H1 (cell line): ENCODE results near the gene SEMA6A. TPM values are rescaled to one million over a fixed set of nuclear protein-coding genes. Genes with fewer than 3 reads are reported as not detected.

Source experiments
- CTCF ChIA-PET: fragments of 300-600 bp; sonication (Branson Sonifier 250); formaldehyde crosslinking; loops from one replicate; lab custom pipeline; 2021; ENCODE audit not compliant: partially characterized antibody; lab: Charles Lee
- POLR2A ChIA-PET: fragments of 300-600 bp; sonication (Branson Sonifier 250); formaldehyde crosslinking; loops from one replicate; lab custom pipeline; 2021; ENCODE audit warnings: inconsistent platforms; ENCODE audit not compliant: partially characterized antibody; lab: Charles Lee
- DNase-seq, 2 experiments: peaks; one replicate each; pipeline versions ENCODE4 v3.0.0 to v3.0.0-alpha.2; 2010 to 2022; ENCODE audit warnings: low spot score in 2 of 2, low read depth in 1 of 2, mixed read lengths in 1 of 2
- FAIRE-seq: peaks from 2 replicates; lab custom pipeline; 2011; peaks lifted over from hg19 to GRCh38; lab: Jason Lieb, UNC
- H2AFZ ChIP-seq: 2 replicates; pipeline ENCODE4 v1.8.1; 2012; ENCODE audit warnings: low read length, inconsistent platforms
- H2AK5ac ChIP-seq: 2 replicates; pipeline ENCODE4 v1.6.1; 2013; ENCODE audit warnings: low read depth, low read length
- H2BK120ac ChIP-seq: replicated peaks from 2 replicates; pipeline ENCODE3; 2013; ENCODE audit warnings: low read depth, low read length, inconsistent platforms
- H2BK12ac ChIP-seq: 2 replicates; pipeline ENCODE4 v1.6.1; 2013; ENCODE audit warnings: low read depth, low read length
- H2BK15ac ChIP-seq: 2 replicates; pipeline ENCODE4 v1.6.1; 2013; ENCODE audit warnings: low read length
- H2BK20ac ChIP-seq: 2 replicates; pipeline ENCODE4 v1.6.1; 2013; ENCODE audit warnings: low read length
- H2BK5ac ChIP-seq: 2 replicates; pipeline ENCODE4 v1.6.1; 2013; ENCODE audit warnings: low read depth, low read length
- H3K14ac ChIP-seq: 2 replicates; pipeline ENCODE4 v1.6.1; 2013; ENCODE audit warnings: inconsistent platforms; ENCODE audit not compliant: insufficient read length
- H3K18ac ChIP-seq: 2 replicates; pipeline ENCODE4 v1.6.1; 2013; ENCODE audit warnings: low read length; ENCODE audit errors: extremely low read depth
- H3K23ac ChIP-seq: 2 replicates; pipeline ENCODE4 v1.6.1; 2013; ENCODE audit warnings: inconsistent platforms; ENCODE audit not compliant: insufficient read length
- H3K23me2 ChIP-seq: 2 replicates; pipeline ENCODE4 v1.6.1; 2013; ENCODE audit warnings: low read depth, low read length
- H3K27ac ChIP-seq: 2 replicates; pipeline ENCODE4 v1.6.1; 2011; ENCODE audit warnings: low read depth, low read length, inconsistent platforms
- H3K27me3 ChIP-seq, 4 experiments: replicated peaks in 1 of 4; 1 replicate in 1 of 4; 2 replicates in 3 of 4; pipeline versions ENCODE4 v1.6.1 to v1.8.1; 2011 to 2013; ENCODE audit warnings: low read length in 3 of 4, mild to moderate bottlenecking in 3 of 4, inconsistent platforms in 2 of 4, mixed read lengths in 2 of 4, moderate library complexity in 1 of 4; ENCODE audit not compliant: control insufficient read depth in 3 of 4, insufficient read depth in 3 of 4; ENCODE audit errors: extremely low read depth in 1 of 4
- H3K36me3 ChIP-seq, 4 experiments: 2 replicates each; pipeline versions ENCODE4 v1.6.1 to v1.8.1; 2011 to 2013; ENCODE audit warnings: mild to moderate bottlenecking in 4 of 4, low read length in 3 of 4, moderate library complexity in 2 of 4, control low read depth in 1 of 4, inconsistent platforms in 1 of 4; ENCODE audit not compliant: insufficient read depth in 4 of 4, control insufficient read depth in 2 of 4
- H3K4ac ChIP-seq: replicated peaks from 2 replicates; pipeline ENCODE3; 2013; ENCODE audit warnings: low read length, low read depth, mixed read lengths, inconsistent platforms; ENCODE audit not compliant: insufficient read length
- H3K4me1 ChIP-seq, 4 experiments: replicated peaks in 1 of 4; 1 replicate in 1 of 4; 2 replicates in 3 of 4; pipeline versions ENCODE4 v1.6.1 to v1.8.1; 2011 to 2013; ENCODE audit warnings: low read length in 3 of 4, inconsistent platforms in 2 of 4, mixed read lengths in 1 of 4; ENCODE audit not compliant: insufficient read depth in 4 of 4, control insufficient read depth in 3 of 4
- H3K4me2 ChIP-seq, 2 experiments: 2 replicates each; pipeline versions ENCODE4 v1.6.1 to v1.8.1; 2011 to 2013; ENCODE audit warnings: low read depth in 2 of 2, low read length in 2 of 2, control low read depth in 1 of 2, inconsistent platforms in 1 of 2, mild to moderate bottlenecking in 1 of 2; ENCODE audit not compliant: insufficient read depth in 1 of 2
- H3K4me3 ChIP-seq, 4 experiments: fragments of 200-600, 300-600 bp in 1 of 4; sonication (generic), shearing (Covaris generic), sonication (Bioruptor Twin) in 1 of 4; 2 replicates each; pipeline versions ENCODE4 v1.5.1 to v1.8.1; 2011 to 2016; ENCODE audit warnings: low read length in 4 of 4, low read depth in 3 of 4, control low read depth in 2 of 4, inconsistent platforms in 2 of 4, mild to moderate bottlenecking in 2 of 4, mixed read lengths in 1 of 4, moderate library complexity in 1 of 4; ENCODE audit not compliant: insufficient read depth in 2 of 4; ENCODE audit errors: extremely low read depth in 1 of 4
- H3K56ac ChIP-seq: replicated peaks from 2 replicates; pipeline ENCODE3; 2013; ENCODE audit warnings: low read depth, mild to moderate bottlenecking, mixed read lengths, low read length, inconsistent platforms; ENCODE audit not compliant: insufficient read length
- H3K79me1 ChIP-seq: 2 replicates; pipeline ENCODE4 v1.6.1; 2013; ENCODE audit warnings: low read depth, low read length, control low read depth
- H3K79me2 ChIP-seq, 2 experiments: 2 replicates each; pipeline versions ENCODE4 v1.6.1 to v1.8.1; 2012 to 2013; ENCODE audit warnings: low read length in 2 of 2, mild to moderate bottlenecking in 2 of 2, inconsistent platforms in 1 of 2; ENCODE audit not compliant: insufficient read depth in 2 of 2, control insufficient read depth in 1 of 2
- H3K9ac ChIP-seq, 4 experiments: replicated peaks in 1 of 4; 1 replicate in 1 of 4; 2 replicates in 3 of 4; pipeline versions ENCODE4 v1.6.1 to v1.8.1; 2011 to 2013; ENCODE audit warnings: low read depth in 3 of 4, low read length in 3 of 4, control low read depth in 2 of 4, mild to moderate bottlenecking in 2 of 4, moderate library complexity in 2 of 4, inconsistent platforms in 1 of 4; ENCODE audit errors: extremely low read depth in 1 of 4
- H3K9me3 ChIP-seq, 2 experiments: 2 replicates each; pipeline versions ENCODE4 v1.6.1 to v1.8.1; 2012 to 2013; ENCODE audit warnings: mild to moderate bottlenecking in 2 of 2, moderate library complexity in 2 of 2, control low read depth in 1 of 2, inconsistent platforms in 1 of 2, low read depth in 1 of 2, low read length in 1 of 2, mixed read lengths in 1 of 2; ENCODE audit not compliant: insufficient read depth in 2 of 2
- H4K20me1 ChIP-seq, 2 experiments: replicated peaks in 1 of 2; 2 replicates each; pipeline versions ENCODE3 to v1.8.1; 2011 to 2013; ENCODE audit warnings: inconsistent platforms in 2 of 2, low read length in 2 of 2, mild to moderate bottlenecking in 1 of 2; ENCODE audit not compliant: insufficient read depth in 2 of 2, control insufficient read depth in 1 of 2
- H4K5ac ChIP-seq: 2 replicates; pipeline ENCODE4 v1.6.1; 2013; ENCODE audit warnings: low read length, low read depth, mixed read lengths, inconsistent platforms; ENCODE audit not compliant: insufficient read length
- H4K8ac ChIP-seq: 2 replicates; pipeline ENCODE4 v1.8.0; 2013; ENCODE audit warnings: mild to moderate bottlenecking, moderate library complexity, low read length, inconsistent platforms; ENCODE audit not compliant: insufficient read depth; ENCODE audit errors: extremely low read depth
- H4K91ac ChIP-seq: replicated peaks from 2 replicates; pipeline ENCODE3; 2013; ENCODE audit warnings: low read length, mixed read lengths, inconsistent platforms; ENCODE audit not compliant: insufficient read length
- WGBS, 2 experiments: shearing (Covaris generic) in 1 of 2; methylation state at CpG; one replicate each; pipeline versions ENCODE4 v1.1.6 to v1.1.7; 2013 to 2015; ENCODE audit warnings: low lambda C conversion rate in 2 of 2, mixed read lengths in 2 of 2, inconsistent platforms in 1 of 2, low coverage in 1 of 2, missing lambda C conversion rate in 1 of 2; ENCODE audit not compliant: insufficient replicate concordance in 2 of 2, insufficient coverage in 1 of 2, insufficient read length in 1 of 2; ENCODE audit errors: extremely low coverage in 1 of 2, missing lambda C conversion rate in 1 of 2; 5-methylcytosine and 5-hydroxymethylcytosine counted together
- polyA plus RNA-seq, 7 experiments: library from polyadenylated mRNA; depleted of rRNA in 3 of 7; stranded (reverse) in 5 of 7; unstranded in 2 of 7; fragments of >200 nt in 5 of 7; fragments of 200-250 nt in 2 of 7; gene quantifications; 1 replicate in 5 of 7; 2 replicates in 1 of 7; 4 replicates in 1 of 7; pipeline versions ENCODE4 v1.2.1 to v1.2.3, GENCODE V29; 2011 to 2013; ENCODE audit warnings: missing spikeins in 2 of 7, mixed read lengths in 2 of 7
- total RNA-seq: library from RNA; stranded (reverse); fragmentation: NEBNext Ultra II Directional; extraction: Animal tissue kit (Norgen Biotek cat#: 25700); gene quantifications from 2 replicates; pipeline ENCODE4 v1.2.1, GENCODE V29; 2021
- TF ChIP-seq, protein P1 (sequence below): IDR thresholded peaks from 2 replicates; pipeline ENCODE4 v1.6.1; 2011; ENCODE audit warnings: low read depth, mild to moderate bottlenecking, low read length; ENCODE audit not compliant: insufficient read depth

SEMA6A gene
- total and polyA plus RNA-seq, 2 of the 8 experiments (the other 6 are each of a cell fraction or from before 2014, with no cell fraction given) = 78.3 to 277 TPM

DNA sequence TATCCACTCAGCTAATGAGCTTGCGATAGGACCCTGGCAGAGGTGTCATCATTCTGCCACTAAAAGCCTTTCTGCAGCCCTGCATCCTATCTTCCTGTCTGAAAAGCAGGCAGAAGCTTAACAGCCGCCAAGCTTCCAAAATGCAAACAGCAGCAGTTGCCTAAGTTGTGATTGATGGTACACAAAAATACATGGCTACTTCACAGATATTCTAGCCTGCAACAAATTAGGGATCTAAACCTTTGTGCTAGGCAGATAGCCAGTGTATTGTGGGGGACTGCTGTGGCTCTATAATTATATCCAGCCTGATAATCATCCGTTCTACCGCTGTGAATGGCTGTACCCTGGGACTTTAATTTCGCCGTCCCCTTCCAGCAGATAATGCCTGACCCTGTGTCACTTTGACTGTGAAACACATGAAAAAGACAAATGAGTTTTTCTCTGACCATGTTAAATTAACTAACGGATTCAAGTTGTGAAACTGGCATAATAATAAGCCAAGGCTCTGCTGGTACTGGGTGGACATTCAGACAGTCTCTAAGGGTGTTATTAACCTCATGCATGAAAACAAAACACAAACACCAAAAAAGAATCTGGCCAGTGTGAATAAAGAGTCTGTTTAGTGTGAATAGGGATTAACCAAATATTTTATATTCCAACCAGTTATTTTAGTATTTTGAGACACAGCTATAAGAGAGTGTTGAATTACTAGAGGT is 45.9 kb downstream of the SEMA6A start:
- Histone ChIP-seq H3K9ac (no peak overlapping the region), H3K4me1 (peaks cover 6 to 22% (median 14%) of the 10 kb centered on the region in 4 experiments; a peak in 6 of 7 replicates)
- WGBS, 2 experiments = 63% methylated on average over 7 of the region's 7 CpGs; no CpG with 5 or more reads in 1 of the 2 experiments

More for the DNA sequence above, 45.9 kb downstream of the SEMA6A start:
- no peak overlapping the region for H2BK120ac ChIP-seq
- no peak overlapping the region for H3K23ac ChIP-seq
- FAIRE-seq (no peak), DNase-seq (no peak)
- ChIA-PET POLR2A (no interaction called here), CTCF (interaction anchor here (1.4 kb wide), 2 partner anchors 9 to 28 kb away, joined by 3 read pairs; no protein-coding TSS in a partner anchor)
- no peak overlapping the region for H2AFZ ChIP-seq
- no peak overlapping the region for H2BK5ac ChIP-seq
- peaks cover 2% of the 10 kb centered on the region for H3K79me1 ChIP-seq
- no peak overlapping the region for H2AK5ac ChIP-seq
- no peaks in the 10 kb centered on the region; a peak in 1 of 8 replicates for H3K36me3 ChIP-seq
- peak overlapping the region; percentile 2 to 8; a peak in 1 of 4 replicates for H3K4me2 ChIP-seq
- H3K27me3 ChIP-seq = no peaks in the 10 kb centered on the region
- H2BK20ac ChIP-seq = no peak overlapping the region
- H4K5ac ChIP-seq = no peak overlapping the region
- no peak overlapping the region for H3K56ac ChIP-seq
- H2BK15ac ChIP-seq = no peak overlapping the region
- no peak overlapping the region for H3K18ac ChIP-seq
- H3K4me3 ChIP-seq = no peak overlapping the region
- TF ChIP-seq, protein P1, sequence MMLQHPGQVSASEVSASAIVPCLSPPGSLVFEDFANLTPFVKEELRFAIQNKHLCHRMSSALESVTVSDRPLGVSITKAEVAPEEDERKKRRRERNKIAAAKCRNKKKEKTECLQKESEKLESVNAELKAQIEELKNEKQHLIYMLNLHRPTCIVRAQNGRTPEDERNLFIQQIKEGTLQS = no peak
- H3K23me2 ChIP-seq = no peaks in the 10 kb centered on the region
- no peaks in the 10 kb centered on the region for H3K9me3 ChIP-seq
- H4K8ac ChIP-seq = no peak overlapping the region
- H3K14ac ChIP-seq = no peak overlapping the region
- peaks cover 85 to 100% of the 10 kb centered on the region in 2 experiments for H3K79me2 ChIP-seq
- no peak overlapping the region for H4K91ac ChIP-seq
- H4K20me1 ChIP-seq = peaks cover 39 to 47% of the 10 kb centered on the region in 2 experiments
- H2BK12ac ChIP-seq = no peak overlapping the region
- no peak overlapping the region for H3K27ac ChIP-seq
- no peak overlapping the region for H3K4ac ChIP-seq
